Activated naive CD8-positive, alpha-beta T cell treated with anti-CD3 and anti-CD28 coated beads, Interleukin-2, amount 10 ng/mL, durations not matched to agents 7 days and 5 days (primary cell): ENCODE measurements around the gene APMAP. TPM values are rescaled to one million over a fixed set of nuclear protein-coding genes. Genes with fewer than 3 reads are reported as not detected.

Experiments
- ATAC-seq: fragments of 150-1000 bp; cut with Tn5 transposase; one replicate; pipeline ENCODE4 v1.10.0; 2021; ENCODE audit warnings: low read depth, moderate library complexity
- POLR2A ChIA-PET: fragments of 350-600 bp; sonication (Branson Sonifier 250); formaldehyde crosslinking; loops from one replicate; lab custom pipeline; 2021; ENCODE audit warnings: antibody characterized with exemption; lab: Charles Lee
- DNase-seq: peaks from one replicate; pipeline ENCODE4 v3.0.0; 2021
- H3K27ac Mint-ChIP-seq: one replicate; pipeline ENCODE4 v1.8.0; 2022; ENCODE audit warnings: mild to moderate bottlenecking, mixed read lengths
- H3K27me3 Mint-ChIP-seq: one replicate; pipeline ENCODE4 v1.8.0; 2022; ENCODE audit warnings: mild to moderate bottlenecking, moderate library complexity, mixed read lengths
- H3K36me3 Mint-ChIP-seq: one replicate; pipeline ENCODE4 v1.8.0; 2021; ENCODE audit warnings: mild to moderate bottlenecking, mixed read lengths
- H3K4me1 Mint-ChIP-seq: one replicate; pipeline ENCODE4 v1.8.0; 2021; ENCODE audit warnings: mixed read lengths
- H3K4me3 Mint-ChIP-seq: one replicate; pipeline ENCODE4 v1.8.0; 2022; ENCODE audit warnings: mild to moderate bottlenecking, moderate library complexity, mixed read lengths
- H3K9me3 Mint-ChIP-seq: one replicate; pipeline ENCODE4 v1.8.0; 2021; ENCODE audit warnings: mixed read lengths
- total RNA-seq, 2 experiments: library from RNA; stranded (reverse); gene quantifications; one replicate each; pipeline ENCODE4 v1.2.3, GENCODE V29; 2021

The APMAP gene
- total RNA-seq, 2 experiments from 2014 or later: 60.7 to 64.6 TPM

GRCh38 chr20:24984961-24985640 is 7.5 kb downstream of the APMAP start:
- POLR2A ChIA-PET: no interaction called here
- H3K4me3 Mint-ChIP-seq: no peak overlapping the region

GRCh38 chr20:24983896-24984295 is 8.7 kb downstream of the APMAP start:
- peaks cover 57% of the 10 kb centered on the region for H3K4me1 Mint-ChIP-seq
- H3K27ac Mint-ChIP-seq: no peak overlapping the region
- peaks cover 5% of the 10 kb centered on the region for H3K9me3 Mint-ChIP-seq
- H3K36me3 Mint-ChIP-seq: peaks cover 54% of the 10 kb centered on the region
- ATAC-seq (no peak), DNase-seq (no peak)
- H3K27me3 Mint-ChIP-seq: no peaks in the 10 kb centered on the region
- no peak overlapping the region for H3K4me3 Mint-ChIP-seq
- POLR2A ChIA-PET: no interaction called here

More at GRCh38 chr20:24984961-24985640, 7.5 kb downstream of the APMAP start:
- DNase-seq (no peak), ATAC-seq (peak; percentile 55)
- H3K27me3 Mint-ChIP-seq: no peaks in the 10 kb centered on the region
- peak overlapping the region; percentile 3 for H3K27ac Mint-ChIP-seq
- H3K36me3 Mint-ChIP-seq: peaks cover 47% of the 10 kb centered on the region
- H3K9me3 Mint-ChIP-seq: no peaks in the 10 kb centered on the region
- H3K4me1 Mint-ChIP-seq: peaks cover 55% of the 10 kb centered on the region

- peaks cover 65% of the 10 kb centered on the region for H3K36me3 Mint-ChIP-seq
- peaks cover 5% of the 10 kb centered on the region for H3K9me3 Mint-ChIP-seq
- peaks cover 48% of the 10 kb centered on the region for H3K4me1 Mint-ChIP-seq
- DNase-seq (no peak), ATAC-seq (peak; percentile 53)
- no peaks in the 10 kb centered on the region for H3K27me3 Mint-ChIP-seq
- POLR2A ChIA-PET: interaction anchor here (0.9 kb wide), 1 partner anchor 8 kb away, joined by 3 read pairs; no protein-coding TSS in a partner anchor
- H3K27ac Mint-ChIP-seq: peak overlapping the region; percentile 48
- H3K4me3 Mint-ChIP-seq: peak overlapping the region; percentile 26
Observed at GRCh38 chr20:24981790-24982189, 10.8 kb downstream of the APMAP start.

- peaks cover 5% of the 10 kb centered on the region for H3K9me3 Mint-ChIP-seq
- peaks cover 67% of the 10 kb centered on the region for H3K36me3 Mint-ChIP-seq
- peak; percentile 67 for ATAC-seq
- H3K4me3 Mint-ChIP-seq: peak overlapping the region; percentile 33
- POLR2A ChIA-PET: interaction anchor here (0.9 kb wide), 1 partner anchor 9 kb away, joined by 3 read pairs; no protein-coding TSS in a partner anchor
- H3K4me1 Mint-ChIP-seq: peaks cover 45% of the 10 kb centered on the region
- no peaks in the 10 kb centered on the region for H3K27me3 Mint-ChIP-seq
- peak overlapping the region; percentile 48 for H3K27ac Mint-ChIP-seq
- no peak for DNase-seq
Observed at GRCh38 chr20:24981282-24981681, 11.3 kb downstream of the APMAP start.

GRCh38 chr20:24980291-24981053 is 12.1 kb downstream of the APMAP start:
- POLR2A ChIA-PET: interaction anchor here (0.6 to 0.9 kb wide), 2 partner anchors 10 to 264 kb away, joined by 3 read pairs; no protein-coding TSS in a partner anchor
- Mint-ChIP-seq H3K27ac (peak overlapping the region; percentile 59), H3K9me3 (peaks cover 10% of the 10 kb centered on the region), H3K4me3 (peak overlapping the region; percentile 33), H3K27me3 (no peaks in the 10 kb centered on the region), H3K4me1 (peaks cover 37% of the 10 kb centered on the region), H3K36me3 (peaks cover 75% of the 10 kb centered on the region)
- DNase-seq (no peak), ATAC-seq (no peak)

GRCh38 chr20:24979036-24979960 is 13.3 kb downstream of the APMAP start:
- DNase-seq (no peak), ATAC-seq (no peak)
- Mint-ChIP-seq H3K9me3 (peaks cover 11% of the 10 kb centered on the region), H3K4me1 (peaks cover 28% of the 10 kb centered on the region), H3K27me3 (no peaks in the 10 kb centered on the region), H3K36me3 (peaks cover 85% of the 10 kb centered on the region), H3K27ac (peak overlapping the region; percentile 35), H3K4me3 (no peak overlapping the region)
- POLR2A ChIA-PET: interaction anchor here (0.7 to 1.0 kb wide), 2 partner anchors 11 to 15 kb away, joined by 3 read pairs; no protein-coding TSS in a partner anchor

GRCh38 chr20:24978513-24978912 is 14.0 kb downstream of the APMAP start:
- H3K27ac Mint-ChIP-seq: no peak overlapping the region
- H3K4me1 Mint-ChIP-seq: peaks cover 28% of the 10 kb centered on the region
- H3K9me3 Mint-ChIP-seq: peaks cover 11% of the 10 kb centered on the region
- DNase-seq (no peak), ATAC-seq (no peak)
- no peak overlapping the region for H3K4me3 Mint-ChIP-seq
- peaks cover 87% of the 10 kb centered on the region for H3K36me3 Mint-ChIP-seq
- H3K27me3 Mint-ChIP-seq: no peaks in the 10 kb centered on the region
- POLR2A ChIA-PET: interaction anchor here (0.7 to 1.0 kb wide), 2 partner anchors 12 to 14 kb away, joined by 3 read pairs; no protein-coding TSS in a partner anchor

GRCh38 chr20:24977797-24978196 is 14.8 kb downstream of the APMAP start:
- DNase-seq (no peak), ATAC-seq (no peak)
- Mint-ChIP-seq H3K36me3 (peaks cover 87% of the 10 kb centered on the region), H3K4me3 (no peak overlapping the region), H3K27ac (no peak overlapping the region), H3K4me1 (peaks cover 27% of the 10 kb centered on the region), H3K27me3 (no peaks in the 10 kb centered on the region), H3K9me3 (peaks cover 11% of the 10 kb centered on the region)
- POLR2A ChIA-PET: no interaction called here

GRCh38 chr20:24977336-24977735 is 15.2 kb downstream of the APMAP start:
- no peaks in the 10 kb centered on the region for H3K27me3 Mint-ChIP-seq
- peaks cover 11% of the 10 kb centered on the region for H3K9me3 Mint-ChIP-seq
- no peak for ATAC-seq
- no peak overlapping the region for H3K4me3 Mint-ChIP-seq
- H3K4me1 Mint-ChIP-seq: peaks cover 24% of the 10 kb centered on the region
- peaks cover 85% of the 10 kb centered on the region for H3K36me3 Mint-ChIP-seq
- no peak for DNase-seq
- POLR2A ChIA-PET: no interaction called here
- peak overlapping the region; percentile 31 for H3K27ac Mint-ChIP-seq

GRCh38 chr20:24972341-24972740 is 20.2 kb downstream of the APMAP start:
- no peak for DNase-seq
- H3K36me3 Mint-ChIP-seq: peaks cover 56% of the 10 kb centered on the region
- peaks cover 7% of the 10 kb centered on the region for H3K9me3 Mint-ChIP-seq
- H3K4me3 Mint-ChIP-seq: no peak overlapping the region
- no peaks in the 10 kb centered on the region for H3K4me1 Mint-ChIP-seq
- H3K27ac Mint-ChIP-seq: no peak overlapping the region
- no peak for ATAC-seq
- POLR2A ChIA-PET: no interaction called here
- H3K27me3 Mint-ChIP-seq: no peaks in the 10 kb centered on the region

GRCh38 chr20:24971376-24972101 is 21.0 kb downstream of the APMAP start:
- Mint-ChIP-seq H3K36me3 (peaks cover 48% of the 10 kb centered on the region), H3K9me3 (peaks cover 7% of the 10 kb centered on the region), H3K27me3 (no peaks in the 10 kb centered on the region), H3K4me3 (no peak overlapping the region), H3K4me1 (no peaks in the 10 kb centered on the region), H3K27ac (no peak overlapping the region)
- no peak for DNase-seq
- ATAC-seq: no peak
- POLR2A ChIA-PET: no interaction called here

GRCh38 chr20:24970754-24971153 is 21.8 kb downstream of the APMAP start:
- Mint-ChIP-seq H3K36me3 (peaks cover 42% of the 10 kb centered on the region), H3K9me3 (peaks cover 3% of the 10 kb centered on the region), H3K27ac (peak overlapping the region; percentile 35), H3K4me1 (no peaks in the 10 kb centered on the region), H3K27me3 (no peaks in the 10 kb centered on the region), H3K4me3 (no peak overlapping the region)
- DNase-seq: no peak
- POLR2A ChIA-PET: no interaction called here
- ATAC-seq: no peak
